Brain pericyte (primary cell): ENCODE measurements around the gene ANKRD13A.
"Not testable (repeated sequence)": the region's sequence is repeated elsewhere in the genome, so short reads cannot be mapped to it uniquely, and the experiment has no call there.

ENCODE experiments used
- DNase-seq: peaks from one replicate; pipeline ENCODE4 v3.0.0-alpha.2; 2012; ENCODE audit warnings: low read depth, low spot score

Gene ANKRD13A

DNA sequence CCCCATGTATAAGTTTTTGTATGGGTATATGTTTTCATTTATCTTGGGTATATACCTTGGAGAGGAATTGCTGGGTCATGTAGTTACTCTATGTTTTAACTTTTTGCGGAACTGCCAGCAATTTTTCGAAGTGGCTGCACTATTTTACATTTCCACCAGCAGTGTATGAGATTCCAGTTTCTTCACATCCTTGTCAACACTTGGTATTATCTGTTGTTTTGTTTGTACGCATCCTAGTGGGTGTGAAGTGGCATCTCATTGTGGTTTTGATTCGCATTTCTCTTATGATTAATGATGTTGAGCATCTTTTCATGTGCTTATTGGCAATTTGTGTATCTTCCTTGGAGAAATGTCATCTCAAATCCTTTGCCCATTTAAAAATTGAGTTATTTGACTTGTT lies 6.9 kb downstream of the ANKRD13A start:
- DNase-seq, result no peak

DNA sequence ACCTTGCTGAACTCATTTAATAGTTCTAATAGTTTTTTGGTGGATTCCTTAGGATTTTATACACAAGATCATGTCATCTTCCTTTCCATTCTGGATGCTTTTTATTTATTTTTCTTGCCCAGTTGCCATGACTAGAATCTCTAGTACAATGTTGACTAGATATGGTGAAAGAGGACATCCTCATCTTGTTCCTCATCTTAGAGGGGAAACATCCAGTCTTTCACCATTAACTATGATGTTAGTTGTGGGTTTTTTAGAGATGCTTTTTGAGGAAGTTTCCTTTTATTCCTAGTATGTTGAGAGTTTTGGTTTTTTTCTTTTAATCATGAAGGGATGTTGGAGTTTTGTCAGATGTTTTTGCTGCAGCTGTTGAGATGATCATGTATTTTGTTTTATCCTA lies 8.7 kb downstream of the ANKRD13A start:
- no peak for DNase-seq

DNA sequence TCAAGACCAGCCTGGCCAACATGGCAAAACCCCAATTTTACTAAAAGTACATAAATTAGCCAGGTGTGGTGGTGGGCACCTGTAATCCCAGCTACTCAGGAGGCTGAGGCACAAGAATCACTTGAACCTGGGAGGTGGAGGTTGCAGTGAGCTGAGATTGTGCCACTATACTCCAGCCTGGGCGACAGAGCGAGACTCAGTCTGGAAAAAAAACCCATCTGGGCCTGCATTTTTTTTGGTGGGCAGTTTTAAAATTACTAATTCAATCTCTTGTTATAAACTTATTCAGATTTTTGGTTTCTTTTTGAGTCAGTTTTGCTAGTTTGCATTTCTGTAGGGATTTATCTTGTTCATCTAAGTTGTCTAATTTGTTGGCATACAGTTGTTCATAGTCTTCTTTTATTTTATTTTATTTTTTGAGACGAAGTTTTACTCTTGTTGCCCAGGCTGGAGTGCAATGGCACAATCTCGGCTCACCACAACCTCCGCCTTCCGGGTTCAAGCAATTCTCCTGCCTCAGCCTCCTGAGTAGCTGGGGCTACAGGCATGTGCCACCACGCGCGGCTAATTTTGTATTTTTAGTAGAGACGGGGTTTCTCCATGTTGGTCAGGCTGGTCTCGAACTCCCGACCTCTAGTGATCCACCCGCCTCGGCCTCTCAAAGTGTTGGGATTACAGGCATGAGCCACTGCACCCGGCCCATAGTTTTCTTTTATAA lies 9.6 kb downstream of the ANKRD13A start:
- not testable (repeated sequence) for DNase-seq

DNA sequence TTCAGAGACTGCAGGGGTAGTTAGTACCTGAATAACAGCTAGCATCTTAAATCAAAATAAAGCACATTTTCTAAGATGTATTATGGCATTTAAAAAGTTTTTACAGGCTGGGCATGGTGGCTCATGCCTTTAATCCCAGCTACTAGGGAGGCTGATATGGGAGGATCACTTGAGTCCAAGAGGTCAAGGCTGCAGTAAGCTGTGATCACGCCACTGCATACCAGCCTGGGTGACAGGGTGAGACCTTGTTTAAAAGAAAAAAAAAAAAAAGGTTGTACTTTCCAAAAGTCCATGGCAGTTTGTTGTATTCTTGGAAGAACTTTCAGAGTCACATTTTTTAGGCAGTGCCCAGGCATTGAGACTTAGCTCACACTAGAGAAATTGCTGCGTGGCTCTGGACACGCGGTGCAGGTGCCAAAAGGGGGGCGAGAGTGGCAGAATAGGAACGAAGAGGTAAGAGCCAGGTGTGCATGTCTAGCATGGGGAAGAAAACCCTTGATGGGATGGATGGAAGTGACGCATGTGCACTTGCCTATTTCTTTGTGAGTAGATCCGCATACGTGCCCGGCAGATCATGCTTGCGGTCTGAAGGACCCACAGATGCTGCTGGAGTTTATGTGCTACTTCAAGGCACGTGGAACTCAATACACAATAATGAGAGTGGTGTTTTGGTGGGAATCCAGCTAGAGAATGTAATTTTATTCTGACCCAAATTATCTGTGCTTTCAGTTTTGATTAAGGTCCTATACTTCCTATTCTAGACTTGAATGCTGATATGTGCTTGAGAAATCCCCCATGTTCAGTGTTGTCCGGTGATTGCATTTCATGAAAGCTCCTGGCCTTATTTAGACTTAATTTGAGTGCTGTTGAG lies 11.9 kb downstream of the ANKRD13A start:
- no peak for DNase-seq

DNA sequence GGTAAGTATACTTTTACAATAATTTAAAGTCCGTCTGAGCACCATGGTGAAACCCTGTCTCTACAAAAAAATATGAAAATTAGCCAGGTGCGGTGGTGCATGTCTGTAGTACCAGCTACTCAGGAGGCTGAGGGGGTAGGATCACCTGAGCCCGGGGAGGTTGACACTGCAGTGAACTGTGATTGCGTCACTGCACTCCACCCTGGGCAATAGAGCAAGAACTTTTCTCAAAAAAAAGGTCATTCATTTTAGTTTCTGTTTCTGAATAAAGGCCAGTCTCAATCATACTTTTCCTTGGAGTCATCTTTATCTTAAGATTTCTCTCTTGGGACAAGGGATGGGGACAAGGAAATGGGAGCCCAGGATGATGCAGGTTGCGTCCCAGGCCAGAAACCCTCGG lies 12.9 kb downstream of the ANKRD13A start:
- no peak for DNase-seq

DNA sequence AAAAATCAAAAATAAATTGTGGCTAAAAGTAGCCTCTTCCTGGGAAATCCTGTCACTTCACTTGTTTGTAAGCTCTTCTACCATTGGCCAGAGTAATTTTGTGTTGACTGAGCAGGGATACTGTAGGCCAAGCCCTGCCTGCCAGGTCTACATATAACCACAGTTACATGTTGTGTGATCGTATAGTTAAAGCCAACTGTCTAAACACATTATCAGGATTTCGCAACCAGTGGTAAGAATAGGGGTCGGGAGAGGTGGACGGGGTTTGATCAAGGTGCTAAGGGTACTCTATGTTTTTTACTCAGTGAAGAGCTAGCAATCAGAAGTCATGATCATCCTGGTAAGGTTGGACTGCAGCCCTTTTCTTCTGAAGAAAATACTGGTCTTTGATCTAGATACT lies 13.4 kb downstream of the ANKRD13A start:
- no peak for DNase-seq

DNA sequence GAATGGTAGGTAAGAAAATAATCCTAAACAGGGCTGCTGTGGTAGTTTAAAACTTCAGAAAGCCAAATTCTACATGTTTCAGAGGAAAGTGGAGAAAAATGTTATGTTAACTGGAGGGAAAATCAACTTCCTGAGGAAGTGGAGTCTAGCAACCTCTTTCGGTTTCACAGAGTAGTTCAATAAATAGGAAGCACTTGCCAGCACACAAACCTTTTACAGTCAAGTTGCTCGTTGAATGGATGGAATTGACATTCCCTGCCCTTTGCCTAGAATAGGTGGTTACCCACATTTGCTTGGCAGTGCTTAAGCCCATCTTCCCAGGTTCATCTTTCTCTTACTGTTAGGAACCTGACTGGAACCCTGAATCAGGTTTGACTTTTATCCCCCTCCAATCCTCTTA lies 15.9 kb downstream of the ANKRD13A start:
- no peak for DNase-seq

DNA sequence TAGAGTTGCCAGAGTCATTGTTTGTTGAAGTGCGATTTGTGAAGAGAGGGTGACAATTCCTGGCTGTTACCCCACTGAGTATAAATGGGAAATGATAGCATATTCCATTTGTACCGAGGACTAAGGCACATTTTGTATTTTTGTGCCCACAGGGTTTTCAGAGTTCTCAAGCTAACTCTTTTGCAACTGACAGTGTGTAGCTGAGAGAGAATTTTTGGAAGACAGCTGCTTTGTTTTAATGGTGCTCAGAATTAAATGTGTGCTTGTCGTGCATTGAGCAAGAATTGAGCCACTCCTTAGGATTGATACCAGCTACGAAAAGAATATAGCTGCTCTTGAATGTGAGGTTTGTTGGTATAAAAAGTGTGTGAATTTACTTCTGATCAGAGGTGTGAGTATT lies 21.7 kb downstream of the ANKRD13A start:
- no peak for DNase-seq

DNA sequence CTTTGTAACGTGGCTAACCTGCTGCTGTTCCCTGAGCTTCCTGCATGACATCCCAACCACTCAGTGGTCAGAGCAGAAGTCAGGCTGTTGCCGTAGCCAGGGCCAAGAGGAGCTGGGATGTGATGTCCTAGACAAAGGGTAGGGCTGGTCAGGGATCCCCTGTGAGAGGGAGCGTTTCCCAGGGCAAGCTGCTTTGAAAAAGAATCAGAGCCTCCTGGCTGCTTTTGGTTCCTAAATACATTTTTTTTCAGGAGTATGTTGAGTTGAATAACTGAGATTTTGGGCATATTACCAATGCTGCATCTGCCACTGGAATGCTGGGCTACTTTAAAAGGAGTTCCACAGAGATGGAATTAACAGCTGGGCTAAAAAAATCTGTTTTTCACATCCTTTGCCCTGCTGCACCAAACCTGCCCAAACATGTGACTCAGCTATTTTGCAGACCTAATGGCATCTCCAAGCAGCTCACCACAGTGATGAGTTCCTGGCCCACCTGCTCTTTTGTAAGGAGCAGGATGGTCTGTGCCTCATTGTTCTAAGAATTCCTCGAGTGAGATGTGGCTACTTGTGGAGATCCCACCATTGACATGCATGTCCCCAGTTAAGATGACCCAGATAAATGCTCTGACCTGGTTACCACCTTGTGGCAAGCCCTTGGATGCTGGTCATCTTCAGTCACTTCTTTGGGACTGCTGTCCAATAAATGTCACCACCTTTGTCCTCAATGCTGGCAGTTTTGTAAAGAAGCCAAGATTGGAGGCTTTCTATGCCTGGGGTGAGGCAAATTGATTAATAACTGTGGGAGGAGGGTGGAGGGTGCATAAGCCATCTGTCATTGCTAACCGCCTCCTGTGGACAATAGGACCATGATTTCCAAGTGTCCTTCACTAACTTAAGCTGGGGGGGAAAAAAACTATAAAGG lies 24.1 kb downstream of the ANKRD13A start:
- no peak for DNase-seq

DNA sequence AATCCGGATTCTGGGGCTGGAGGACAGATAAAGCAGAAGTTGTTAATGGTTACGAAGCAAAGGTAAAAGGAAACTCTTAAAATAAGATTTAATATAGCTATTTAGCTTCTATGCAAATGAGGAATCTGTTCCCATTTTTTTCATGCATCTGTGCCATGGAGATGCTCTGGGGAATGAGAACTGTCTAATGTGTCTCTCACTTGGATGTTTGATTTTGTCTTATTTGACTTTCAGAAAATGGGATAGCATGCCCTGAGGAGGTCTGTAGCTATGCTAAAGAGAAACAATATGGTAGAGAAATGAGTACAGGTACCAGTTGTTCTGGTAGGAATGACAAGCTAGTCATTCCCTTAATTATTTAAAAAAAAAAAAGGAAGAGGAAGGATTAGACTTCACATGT lies 24.8 kb downstream of the ANKRD13A start:
- no peak for DNase-seq

DNA sequence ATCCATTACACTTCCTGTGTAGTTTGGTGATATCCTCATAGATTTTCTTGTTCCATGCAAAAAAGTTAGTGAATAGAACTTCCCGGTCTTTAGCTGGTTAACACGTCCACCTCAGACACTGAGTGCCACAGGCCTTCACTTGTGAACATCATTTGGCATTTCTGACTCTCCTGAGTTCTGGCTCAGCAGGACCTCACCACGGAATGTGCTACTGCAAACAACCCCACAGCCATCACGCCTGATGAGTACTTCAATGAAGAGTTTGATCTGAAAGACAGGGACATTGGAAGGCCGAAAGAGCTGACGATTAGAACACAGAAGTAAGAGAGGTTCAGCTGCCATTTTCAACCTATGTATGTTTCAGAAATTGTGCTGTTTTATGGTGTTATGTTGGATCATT lies 29.1 kb downstream of the ANKRD13A start:
- no peak for DNase-seq

DNA sequence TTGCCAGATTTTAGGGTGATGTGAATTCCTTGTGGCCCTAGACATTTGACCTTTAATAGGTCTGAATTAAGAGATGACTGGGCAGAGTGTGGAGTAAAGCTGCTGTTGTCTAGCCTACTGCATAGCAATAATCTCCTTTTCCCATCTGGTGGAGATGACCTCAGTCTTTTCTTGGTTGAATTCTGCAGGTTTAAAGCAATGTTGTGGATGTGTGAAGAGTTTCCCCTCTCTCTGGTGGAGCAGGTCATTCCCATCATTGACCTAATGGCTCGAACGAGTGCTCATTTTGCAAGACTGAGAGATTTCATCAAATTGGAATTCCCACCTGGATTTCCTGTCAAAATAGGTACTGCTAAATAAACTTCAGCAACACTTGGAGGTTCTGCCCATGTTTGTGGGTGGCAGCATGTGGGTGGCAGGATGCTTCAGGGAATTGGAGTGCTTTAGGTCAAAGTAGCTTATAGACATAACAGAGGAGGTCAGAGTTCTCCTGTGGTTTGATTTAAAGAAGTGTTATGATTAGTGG lies 30.1 kb downstream of the ANKRD13A start:
- DNase-seq, result no peak

DNA sequence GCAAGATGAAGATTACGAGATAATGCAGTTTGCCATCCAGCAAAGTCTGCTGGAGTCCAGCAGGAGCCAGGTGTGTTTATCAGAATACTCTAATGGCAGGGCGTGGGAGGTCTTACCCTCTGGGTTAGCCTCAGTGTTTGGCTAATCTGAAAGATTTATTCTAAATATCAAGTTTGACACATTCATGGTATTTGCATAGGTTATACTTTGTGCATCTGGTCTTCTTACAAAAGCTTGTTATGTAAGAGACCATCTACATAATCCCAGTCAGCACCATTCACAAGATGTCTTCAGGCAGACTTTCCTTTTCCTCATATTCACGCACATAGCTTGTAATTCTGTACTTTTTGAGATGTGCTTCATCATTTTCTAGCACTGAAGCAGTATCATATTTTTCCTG lies 34.7 kb downstream of the ANKRD13A start:
- DNase-seq, result no peak

DNA sequence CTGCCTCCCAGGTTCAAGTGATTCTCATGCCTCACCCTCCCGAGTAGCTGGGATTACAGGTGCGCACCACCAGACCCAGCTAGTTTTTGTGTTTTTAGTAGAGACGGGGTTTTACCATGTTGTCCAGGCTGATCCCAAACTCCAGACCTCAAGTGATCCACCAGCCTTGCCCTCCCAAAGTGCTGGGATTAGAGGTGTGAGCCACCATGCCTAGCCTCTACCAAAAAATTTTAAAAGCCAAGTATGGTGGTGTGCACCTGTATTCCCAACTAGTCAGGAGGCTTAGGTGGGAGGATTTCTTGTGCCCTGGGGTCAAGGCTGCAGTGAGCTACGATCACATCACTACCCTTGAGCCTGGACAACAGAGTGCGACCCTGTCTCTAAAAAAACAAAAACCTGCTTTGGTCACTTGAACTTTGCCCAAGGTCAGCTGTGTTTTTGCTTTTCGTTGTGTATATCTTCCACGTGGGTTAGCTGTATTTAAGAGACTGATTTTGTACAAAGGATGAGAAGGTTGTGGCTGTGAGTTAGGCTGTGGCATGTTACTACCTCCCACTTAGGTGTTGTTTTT lies 36.4 kb downstream of the ANKRD13A start:
- DNase-seq, result no peak

DNA sequence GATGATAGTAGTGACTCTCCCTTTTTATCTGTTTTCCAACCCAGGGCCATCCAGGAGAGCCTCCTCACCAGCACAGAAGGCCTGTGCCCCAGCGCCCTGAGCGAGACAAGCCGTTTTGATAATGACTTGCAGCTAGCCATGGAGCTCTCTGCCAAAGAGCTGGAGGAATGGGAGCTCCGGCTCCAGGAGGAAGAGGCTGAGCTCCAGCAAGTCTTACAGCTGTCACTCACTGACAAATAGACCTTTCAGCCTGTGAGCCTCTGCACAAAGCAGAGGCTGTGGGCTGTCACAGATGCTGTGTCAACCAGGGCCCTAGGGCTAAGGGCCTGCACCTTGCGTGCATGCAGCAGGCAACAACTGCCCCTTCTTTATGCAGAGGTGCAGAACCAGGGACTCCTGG lies 38.1 kb downstream of the ANKRD13A start:
- DNase-seq, result no peak

DNA sequence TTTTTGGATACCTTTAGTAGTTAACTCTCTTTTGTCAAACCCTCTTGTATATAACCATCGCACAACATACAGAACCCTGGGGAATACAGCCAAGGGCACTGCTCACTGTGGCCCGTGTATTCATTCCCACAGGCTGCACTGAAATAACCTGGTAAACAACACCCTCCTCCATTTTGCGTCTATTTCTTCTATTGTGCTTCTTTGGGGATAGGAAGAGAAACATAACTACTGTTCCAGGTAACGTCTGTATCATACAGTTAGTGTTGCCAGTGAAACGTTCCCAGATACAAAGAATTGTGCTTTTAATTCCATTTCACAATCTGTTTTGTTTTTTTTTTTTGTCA lies 39.5 kb downstream of the ANKRD13A start:
- DNase-seq, result no peak

DNA sequence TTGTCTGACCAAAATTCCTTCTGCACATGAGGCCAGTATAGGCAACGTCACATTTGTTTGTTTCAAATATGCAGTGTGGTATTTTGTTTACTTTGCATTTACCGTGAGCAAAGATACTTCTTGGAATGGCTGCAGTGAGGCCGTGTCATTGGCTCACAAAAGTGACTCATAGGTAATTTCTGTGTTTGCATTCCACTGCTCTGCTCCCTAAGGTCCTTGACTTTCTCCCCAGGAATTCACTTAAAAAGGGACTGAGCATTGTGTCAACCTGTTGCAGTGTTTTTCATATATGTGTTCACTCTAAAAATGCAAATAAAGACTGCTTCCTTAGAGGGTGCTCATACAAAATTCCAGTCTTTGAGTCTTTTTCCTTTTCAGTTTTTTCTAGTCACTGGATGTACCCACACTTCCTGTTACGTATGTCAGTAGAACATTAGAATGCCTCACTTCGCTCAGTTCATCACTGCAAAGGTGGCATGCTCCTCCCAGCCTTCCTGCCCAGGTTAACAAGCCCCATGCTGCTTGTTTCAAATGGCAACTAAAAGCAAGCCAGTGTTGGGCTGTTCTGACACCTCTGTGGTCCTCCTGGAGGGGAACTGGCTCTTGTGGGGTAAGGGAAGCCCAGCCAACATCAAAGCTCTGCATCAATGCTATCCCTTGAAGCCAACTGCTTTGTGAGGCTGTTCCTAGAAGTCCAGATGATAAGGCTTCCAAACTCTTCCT lies 40.0 kb downstream of the ANKRD13A start:
- no peak for DNase-seq

DNA sequence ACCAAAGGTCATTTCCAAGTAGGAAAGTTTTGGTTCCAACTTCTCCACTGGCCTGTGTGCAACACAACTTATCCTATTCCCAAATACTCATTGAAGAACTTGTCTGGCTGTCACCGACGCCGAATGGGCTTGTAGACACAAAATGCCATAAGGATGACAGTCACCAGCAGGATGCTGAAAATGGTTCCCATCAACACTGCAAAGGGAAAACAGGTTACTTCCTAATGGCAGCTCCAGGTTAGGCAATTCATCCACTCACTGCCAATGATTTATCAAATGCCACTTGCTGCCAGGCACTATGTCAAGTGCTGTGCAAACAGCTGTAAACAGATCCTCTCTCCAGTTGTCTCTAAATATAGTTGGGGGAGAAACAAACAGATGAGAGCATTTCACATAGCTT lies 43.0 kb downstream of the ANKRD13A start:
- DNase-seq, result no peak

DNA sequence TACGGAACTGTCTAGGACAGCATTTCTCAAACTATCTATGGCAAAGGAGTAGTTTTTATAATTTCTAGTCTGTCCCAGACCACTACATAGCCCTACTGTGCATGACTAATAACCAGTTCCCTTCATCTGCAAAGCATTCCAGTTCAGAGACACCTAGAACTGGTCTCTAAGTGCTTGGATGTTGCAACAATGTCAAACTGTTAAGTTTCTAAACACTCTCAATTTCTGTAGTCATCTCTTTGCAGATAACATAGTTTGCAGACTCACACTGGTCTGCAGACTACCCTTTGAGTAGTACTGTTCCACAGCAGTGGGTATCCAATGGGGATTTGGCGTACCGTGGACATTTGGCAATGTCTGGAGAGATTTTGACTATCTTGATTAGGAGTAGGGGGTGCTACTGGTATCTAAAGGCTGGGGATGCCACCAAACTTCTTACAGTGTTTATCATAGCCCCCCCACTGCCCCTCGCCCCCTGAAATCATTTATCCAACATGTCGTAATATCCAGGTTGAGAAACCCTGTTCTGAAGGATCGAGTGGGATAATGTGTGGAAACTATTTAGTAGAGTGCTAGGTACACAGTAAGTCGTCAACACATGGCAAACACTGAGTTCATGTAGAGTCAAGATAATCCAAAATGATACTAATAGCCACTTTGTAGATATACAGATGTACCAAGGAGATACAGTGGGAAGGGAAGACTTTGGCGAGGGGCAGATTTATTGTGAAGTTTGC lies 47.4 kb downstream of the ANKRD13A start:
- no peak for DNase-seq

DNA sequence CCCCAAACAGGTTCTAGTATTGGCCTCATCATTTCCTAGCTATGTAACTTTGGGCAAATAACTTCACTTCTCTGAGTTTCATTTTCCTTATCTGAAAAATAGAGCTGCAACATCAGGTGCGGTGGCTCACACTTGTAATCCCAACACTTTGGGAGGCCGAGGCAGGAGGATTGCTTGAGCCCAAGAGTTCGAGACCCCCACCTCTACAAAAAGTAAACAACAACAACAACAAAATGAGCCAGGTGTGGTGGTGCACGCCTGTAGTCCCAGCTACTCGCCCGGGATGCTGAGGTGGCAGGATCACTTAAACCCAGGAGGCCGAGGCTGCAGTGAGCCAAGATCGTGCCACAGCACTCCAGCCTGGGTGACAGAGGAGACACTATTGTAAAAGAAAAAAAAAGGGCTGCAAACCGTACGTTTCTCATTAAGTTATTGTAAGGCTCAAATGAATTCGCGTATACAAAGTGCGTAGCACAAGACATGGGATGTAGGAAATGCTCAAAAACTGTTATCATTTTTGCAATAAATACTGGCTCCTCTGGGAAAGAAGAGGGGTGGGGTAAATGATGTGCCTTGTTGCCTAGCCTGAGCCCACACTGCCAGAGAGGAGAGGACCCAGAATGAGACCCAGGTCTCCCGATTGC lies 48.2 kb downstream of the ANKRD13A start:
- DNase-seq, result no peak
